PFSK-1 (cell line): Measurements from ENCODE around the gene SLC10A7.

Source experiments
- FOXP2 ChIP-seq: optimal IDR thresholded peaks from 2 replicates; pipeline ENCODE3; 2011; ENCODE audit warnings: borderline replicate concordance, control low read depth, inconsistent platforms; ENCODE audit not compliant: insufficient read depth; ENCODE audit errors: extremely low read length, extremely low read depth
- POLR2AphosphoS5 ChIP-seq: IDR thresholded peaks from 2 replicates; pipeline ENCODE4 v1.6.1; 2012; ENCODE audit warnings: low read depth, mild to moderate bottlenecking, control low read depth, low read length, moderate library complexity
- REST ChIP-seq, 2 experiments: IDR thresholded peaks; 2 replicates each; pipeline versions ENCODE4 v1.6.1 to v1.8.0; 2011 to 2012; ENCODE audit warnings: low read depth in 2 of 2, low read length in 2 of 2, control low read depth in 1 of 2, inconsistent platforms in 1 of 2, mild to moderate bottlenecking in 1 of 2, moderate library complexity in 1 of 2; ENCODE audit not compliant: insufficient read depth in 1 of 2
- SIN3A ChIP-seq: IDR thresholded peaks from 2 replicates; pipeline ENCODE4 v1.6.1; 2012; ENCODE audit warnings: mild to moderate bottlenecking, low read length, moderate library complexity, borderline replicate concordance; ENCODE audit not compliant: insufficient read depth
- TAF1 ChIP-seq: IDR thresholded peaks from 2 replicates; pipeline ENCODE4 v1.6.1; 2012; ENCODE audit warnings: low read length, control low read depth, borderline replicate concordance; ENCODE audit not compliant: insufficient read depth

The SLC10A7 gene

GRCh38 chr4:146267826-146268225 lies 253.9 kb downstream of the SLC10A7 start:
- TF ChIP-seq SIN3A: no peak
- TF ChIP-seq POLR2AphosphoS5: no peak
- no peak for TF ChIP-seq REST (IDR thresholded peaks at IDR 0.05; ENCODE audit: insufficient read depth in 1 of 2, low read depth in 2 of 2, low read length in 2 of 2)
- no peak for TF ChIP-seq FOXP2
- no peak for TF ChIP-seq TAF1

- TF ChIP-seq POLR2AphosphoS5 (no peak), FOXP2 (no peak), TAF1 (no peak), REST (IDR thresholded peaks at IDR 0.05; ENCODE audit: insufficient read depth in 1 of 2, low read depth in 2 of 2, low read length in 2 of 2) (no peak), SIN3A (no peak)
These were observed 255.7 kb downstream of the SLC10A7 start for GRCh38 chr4:146265950-146266490.

GRCh38 chr4:146263793-146264192 lies 257.9 kb downstream of the SLC10A7 start:
- TF ChIP-seq TAF1 (no peak), POLR2AphosphoS5 (no peak), REST (IDR thresholded peaks at IDR 0.05; ENCODE audit: insufficient read depth in 1 of 2, low read depth in 2 of 2, low read length in 2 of 2) (no peak), FOXP2 (no peak), SIN3A (no peak)

DNA sequence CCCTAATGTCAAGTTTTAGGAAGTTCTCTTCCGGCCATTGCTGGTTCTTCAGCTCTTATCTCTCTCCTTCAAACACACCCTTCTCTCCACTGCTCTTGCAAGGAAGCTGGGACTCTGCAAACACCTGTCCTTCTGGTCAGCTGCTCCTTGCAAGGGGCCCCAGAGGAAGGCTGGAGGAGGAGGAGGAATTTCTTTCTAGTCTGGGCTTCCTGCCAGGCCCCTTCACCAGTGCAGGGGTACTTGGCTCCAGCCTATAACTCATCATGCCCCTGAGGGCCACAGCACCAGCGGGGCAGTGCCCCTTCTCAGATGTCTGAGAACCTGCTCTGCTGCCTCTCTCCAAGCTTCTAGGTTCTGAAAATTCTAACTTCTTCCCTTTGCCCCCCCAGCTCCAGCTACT lies 260.7 kb downstream of the SLC10A7 start:
- no peak for TF ChIP-seq FOXP2
- TF ChIP-seq REST (IDR thresholded peaks at IDR 0.05; ENCODE audit: insufficient read depth in 1 of 2, low read depth in 2 of 2, low read length in 2 of 2): no peak
- no peak for TF ChIP-seq POLR2AphosphoS5
- TF ChIP-seq SIN3A: no peak
- no peak for TF ChIP-seq TAF1

DNA sequence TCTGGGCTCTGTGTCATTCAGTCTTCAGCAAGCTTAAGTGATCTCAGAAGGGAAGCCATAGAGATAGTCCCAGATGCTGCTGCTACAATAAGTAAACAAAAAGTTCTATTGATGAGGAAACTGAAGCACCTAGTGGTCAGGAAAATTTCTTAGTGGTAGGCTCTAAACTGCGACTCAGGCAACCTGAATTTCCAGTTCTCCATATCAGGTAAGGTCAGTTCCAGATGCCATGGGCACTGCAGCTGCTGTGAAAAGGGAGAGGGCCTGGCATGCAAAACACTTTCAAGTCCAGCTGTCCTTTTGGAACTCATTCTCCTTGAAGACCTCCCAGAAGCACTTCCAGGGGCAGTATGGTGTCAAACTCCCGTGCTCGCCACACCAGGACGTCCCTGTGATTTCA lies 261.2 kb downstream of the SLC10A7 start:
- TF ChIP-seq REST (IDR thresholded peaks at IDR 0.05; ENCODE audit: insufficient read depth in 1 of 2, low read depth in 2 of 2, low read length in 2 of 2) (no peak), POLR2AphosphoS5 (no peak), SIN3A (no peak), FOXP2 (no peak), TAF1 (no peak)
